GM21786 (cell line): ENCODE measurements around the gene FAM149A.
A peak's percentile ranks its signal among the peaks of the same experiment; 100 is the strongest.

Experiments
- ATAC-seq: cut with Tn5 transposase; IDR thresholded peaks from one replicate; pipeline ENCODE4 v1.9.1; 2021; ENCODE audit not compliant: unreplicated experiment

Gene FAM149A

GRCh38 chr4:186200516-186200915 lies 96.0 kb downstream of the FAM149A start:
- no peak for ATAC-seq

- no peak for ATAC-seq
These were observed 96.5 kb downstream of the FAM149A start for GRCh38 chr4:186201010-186201409.

- peak; percentile 95 for ATAC-seq
These were observed 97.2 kb downstream of the FAM149A start for GRCh38 chr4:186201535-186202230.

GRCh38 chr4:186202490-186203140 lies 98.1 kb downstream of the FAM149A start:
- ATAC-seq: no peak

GRCh38 chr4:186203406-186203805 lies 98.9 kb downstream of the FAM149A start:
- no peak for ATAC-seq

- peak; percentile 40 for ATAC-seq
These were observed 99.6 kb downstream of the FAM149A start for GRCh38 chr4:186204103-186204559.

GRCh38 chr4:186204686-186205085 lies 100.2 kb downstream of the FAM149A start:
- no peak for ATAC-seq

GRCh38 chr4:186205156-186205555 lies 100.7 kb downstream of the FAM149A start:
- ATAC-seq: no peak

- ATAC-seq: no peak
These were observed 112.0 kb downstream of the FAM149A start for GRCh38 chr4:186216465-186217024.

- ATAC-seq: no peak
These were observed 113.3 kb downstream of the FAM149A start for GRCh38 chr4:186217733-186218293.

GRCh38 chr4:186221624-186222023 lies 117.1 kb downstream of the FAM149A start:
- ATAC-seq: no peak
